Adrenal gland (tissue), 12 donors: Measurements from ENCODE around the gene MTUS2. TPM values are rescaled to one million over a fixed set of nuclear protein-coding genes. Genes with fewer than 3 reads are reported as not detected.

Experiments
- DNase-seq, 7 donors: peaks; one replicate each; pipeline ENCODE4 v3.0.0-alpha.2; 2019 to 2020
- H3K27ac ChIP-seq, 5 donors: fragments of 200-600 bp; sonication (generic) in 4 of 5; 1 replicate in 3 of 5; 2 replicates in 2 of 5; pipeline versions ENCODE4 v1.5.1 to v1.8.0; 2016 to 2020; ENCODE audit warnings: mild to moderate bottlenecking in 1 of 5
- H3K27me3 ChIP-seq: fragments of 200-600 bp; 2 replicates; pipeline ENCODE4 v1.8.0; 2021
- H3K36me3 ChIP-seq, 2 donors: fragments of 200-600 bp; replicated peaks in 1 of 2; 1 replicate in 1 of 2; 2 replicates in 1 of 2; pipeline versions ENCODE4 v1.5.1 to v1.8.0; 2018 to 2022
- H3K4me1 ChIP-seq, 2 donors: fragments of 200-600 bp; replicated peaks in 1 of 2; 1 replicate in 1 of 2; 2 replicates in 1 of 2; pipeline versions ENCODE4 v1.5.1 to v1.8.0; 2018 to 2021
- H3K4me3 ChIP-seq, 4 donors: fragments of 200-600 bp; sonication (generic) in 3 of 4; one replicate each; pipeline ENCODE4 v1.5.1; 2016 to 2018
- H3K9me3 ChIP-seq, 3 donors: fragments of 200-600 bp; sonication (generic) in 1 of 3; replicated peaks in 1 of 3; 1 replicate in 2 of 3; 2 replicates in 1 of 3; pipeline versions ENCODE4 v1.5.1 to v1.8.0; 2016 to 2021
- CTCF ChIP-seq, 6 experiments: fragments of 450-650 bp in 4 of 6; fragments of 200-600 bp in 2 of 6; sonication (generic) in 1 of 6; IDR thresholded peaks; 1 replicate in 5 of 6; 2 replicates in 1 of 6; pipeline versions ENCODE4 v1.5.1 to v1.8.0; 2016 to 2021; ENCODE audit warnings: antibody characterized with exemption in 6 of 6, mild to moderate bottlenecking in 2 of 6, moderate library complexity in 1 of 6
- POLR2A ChIP-seq, 2 donors: fragments of 450-650 bp; IDR thresholded peaks; one replicate each; pipeline ENCODE4 v1.6.1; 2017; ENCODE audit warnings: antibody characterized with exemption in 2 of 2, mild to moderate bottlenecking in 2 of 2, moderate library complexity in 1 of 2
- WGBS, 4 donors: extraction: QIAGEN DNeasy Blood & Tissue Kit in 2 of 4; methylation state at CpG; one replicate each; pipeline versions ENCODE4 v1.1.5 to v1.1.7; 2013 to 2017; 5-methylcytosine and 5-hydroxymethylcytosine counted together
- intact Hi-C, 2 donors: fragments of 100-400 bp; cut with DNase I; formaldehyde crosslinking; loops; one replicate each; pipeline versions ENCODE4 v1.14.1 to v1.15.0; 2022 to 2023
- polyA plus RNA-seq, 3 donors: library from polyadenylated mRNA; stranded (reverse); fragments of 200-250 nt in 2 of 3; fragments of 350-450 nt in 1 of 3; fragmentation: Illumina TruSeq in 1 of 3; extraction: RNeasy Lipid Tissue Mini Kit (QIAGEN cat#74804) in 1 of 3; gene quantifications; one replicate each; pipeline ENCODE4 v1.2.3, GENCODE V29; 2013 to 2014
- total RNA-seq, 9 donors: library from RNA; depleted of rRNA in 4 of 9; stranded (reverse); fragments of >200 nt in 4 of 9; fragments of 120-200 nt in 1 of 9; fragmentation: NEBNext Ultra II Directional in 1 of 9; extraction: Animal tissue kit (Norgen Biotek cat#: 25700) in 1 of 9; gene quantifications; one replicate each; pipeline versions ENCODE4 v1.1.0 to v1.2.4, GENCODE V29; 2013 to 2023
- donor health status: healthy with polysubstance abuse.
- donor health status: Bipolar disorder and iron deficiency.
- donor health status: DM: yes; HTN: yes; CAD: no.
- donor health status: DM: no; HTN: no; CAD: no.
- donor health status: DM: no; HTN: no; CAD: no.
- donor health status: DM: yes; HTN: yes; CAD: no.

MTUS2 gene
- total and polyA plus RNA-seq, 12 donors: 0.07 to 0.24 (median 0.14) TPM; not detected in 5

- H3K9me3 ChIP-seq: no peaks in the 10 kb centered on the region
- H3K36me3 ChIP-seq: no peaks in the 10 kb centered on the region
- peaks cover 7% of the 10 kb centered on the region for H3K27me3 ChIP-seq
- intact Hi-C loops: no loop called here
- WGBS, 4 donors: 66 to 70% (median 68%) methylated on average over 6 of the region's 6 CpGs
- no peak overlapping the region for H3K27ac ChIP-seq
- DNase-seq: no peak
- no peak overlapping the region for H3K4me3 ChIP-seq
- TF ChIP-seq POLR2A (IDR thresholded peaks at IDR 0.05) (no peak), CTCF (IDR thresholded peaks at IDR 0.05) (no peak)
- H3K4me1 ChIP-seq: no peaks in the 10 kb centered on the region
These were observed 31.3 kb downstream of the MTUS2 start for GRCh38 chr13:28851422-28851821.

- H3K36me3 ChIP-seq: no peaks in the 10 kb centered on the region
- intact Hi-C loops: no loop called here
- DNase-seq: no peak
- no peak overlapping the region for H3K27ac ChIP-seq
- peaks cover 7% of the 10 kb centered on the region for H3K27me3 ChIP-seq
- 31 to 49% (median 40%) methylated on average over 4 of the region's 4 CpGs for WGBS, 4 donors
- no peaks in the 10 kb centered on the region for H3K9me3 ChIP-seq
- TF ChIP-seq CTCF (IDR thresholded peaks at IDR 0.05) (no peak), POLR2A (IDR thresholded peaks at IDR 0.05) (no peak)
- H3K4me3 ChIP-seq: no peak overlapping the region
- H3K4me1 ChIP-seq: no peaks in the 10 kb centered on the region
These were observed 34.5 kb downstream of the MTUS2 start for GRCh38 chr13:28854657-28855056.

- DNase-seq: no peak
- 73 to 80% (median 75%) methylated on average over 6 of the region's 6 CpGs for WGBS, 4 donors
- Histone ChIP-seq H3K4me1 (no peaks in the 10 kb centered on the region), H3K4me3 (no peak overlapping the region), H3K27ac (no peak overlapping the region), H3K27me3 (peaks cover 7% of the 10 kb centered on the region), H3K36me3 (no peaks in the 10 kb centered on the region), H3K9me3 (no peaks in the 10 kb centered on the region)
- intact Hi-C loops: no loop called here
- TF ChIP-seq POLR2A (IDR thresholded peaks at IDR 0.05): no peak
- TF ChIP-seq CTCF (IDR thresholded peaks at IDR 0.05): no peak
These were observed 36.1 kb downstream of the MTUS2 start for GRCh38 chr13:28856287-28856686.

GRCh38 chr13:28859069-28859468 lies 38.9 kb downstream of the MTUS2 start:
- 73 to 100% (median 91%) methylated on average over 2 of the region's 2 CpGs for WGBS, 4 donors
- Histone ChIP-seq H3K36me3 (no peaks in the 10 kb centered on the region), H3K9me3 (no peaks in the 10 kb centered on the region), H3K27ac (no peak overlapping the region), H3K4me3 (no peak overlapping the region), H3K27me3 (no peaks in the 10 kb centered on the region), H3K4me1 (no peaks in the 10 kb centered on the region)
- intact Hi-C loops: no loop called here
- DNase-seq: no peak
- TF ChIP-seq POLR2A (IDR thresholded peaks at IDR 0.05) (no peak), CTCF (IDR thresholded peaks at IDR 0.05) (no peak)
